ENCODE results near the gene ZNF254. TPM values are rescaled to one million over a fixed set of nuclear protein-coding genes. Genes with fewer than 3 reads are reported as not detected.
"Not testable (repeated sequence)": the region's sequence is repeated elsewhere in the genome, so short reads cannot be mapped to it uniquely, and the experiment has no call there.

Gene ZNF254
- total RNA-seq, 2 donors from 2014 or later = 9.1 to 15.2 TPM

DNA sequence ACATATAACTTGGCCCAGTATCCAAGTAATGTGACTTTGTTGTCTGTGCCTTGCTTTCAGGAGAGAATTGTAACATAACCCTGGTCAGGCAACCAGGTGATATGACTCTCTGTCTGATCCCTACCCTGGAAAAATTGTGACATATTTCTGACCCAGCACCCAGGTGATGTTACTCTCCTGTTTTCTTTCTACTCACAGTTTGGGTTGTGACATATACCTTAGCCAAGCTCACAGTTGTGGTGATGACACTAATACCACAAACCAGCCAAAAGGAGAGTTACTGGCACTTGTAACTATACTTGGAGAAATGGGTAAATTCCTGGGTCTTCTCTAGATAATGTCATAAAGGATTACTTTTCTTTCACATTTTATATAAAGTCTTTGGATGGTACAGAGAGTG is 14.3 kb upstream of the ZNF254 start:
- H3K4me3 ChIP-seq = no peak overlapping the region
- H3K27ac ChIP-seq = no peak overlapping the region
- no peaks in the 10 kb centered on the region for H3K4me1 ChIP-seq
- H3K36me3 ChIP-seq = peaks cover 12% of the 10 kb centered on the region
- H3K27me3 ChIP-seq = no peaks in the 10 kb centered on the region
- DNase-seq (ENCODE audit: low spot score) = no peak
- no peaks in the 10 kb centered on the region for H3K9me3 ChIP-seq
- no peak for TF ChIP-seq CTCF (IDR thresholded peaks at IDR 0.05)

DNA sequence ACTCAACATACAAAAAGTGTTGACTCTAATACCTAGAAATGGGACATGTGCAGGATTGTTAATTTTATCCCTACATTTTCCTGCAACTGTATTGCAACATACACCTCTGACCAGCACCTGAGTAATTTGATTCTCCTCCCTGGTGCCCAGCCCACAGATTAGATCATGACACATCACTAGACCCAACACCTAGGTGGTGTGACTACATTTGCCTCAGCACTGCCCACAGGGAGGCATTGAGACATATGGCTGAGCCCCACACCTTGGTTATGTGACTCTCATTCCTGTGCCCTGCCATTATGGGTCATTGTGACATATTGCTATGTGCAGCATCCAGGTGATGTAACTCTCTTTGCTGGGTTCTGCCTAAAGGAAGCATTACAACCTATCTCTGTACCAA is 13.2 kb upstream of the ZNF254 start:
- DNase-seq (ENCODE audit: low spot score) = no peak
- Histone ChIP-seq H3K27me3 (no peaks in the 10 kb centered on the region), H3K36me3 (peaks cover 1% of the 10 kb centered on the region), H3K4me1 (no peaks in the 10 kb centered on the region), H3K9me3 (no peaks in the 10 kb centered on the region), H3K27ac (no peak overlapping the region), H3K4me3 (no peak overlapping the region)
- TF ChIP-seq CTCF (IDR thresholded peaks at IDR 0.05) = no peak

DNA sequence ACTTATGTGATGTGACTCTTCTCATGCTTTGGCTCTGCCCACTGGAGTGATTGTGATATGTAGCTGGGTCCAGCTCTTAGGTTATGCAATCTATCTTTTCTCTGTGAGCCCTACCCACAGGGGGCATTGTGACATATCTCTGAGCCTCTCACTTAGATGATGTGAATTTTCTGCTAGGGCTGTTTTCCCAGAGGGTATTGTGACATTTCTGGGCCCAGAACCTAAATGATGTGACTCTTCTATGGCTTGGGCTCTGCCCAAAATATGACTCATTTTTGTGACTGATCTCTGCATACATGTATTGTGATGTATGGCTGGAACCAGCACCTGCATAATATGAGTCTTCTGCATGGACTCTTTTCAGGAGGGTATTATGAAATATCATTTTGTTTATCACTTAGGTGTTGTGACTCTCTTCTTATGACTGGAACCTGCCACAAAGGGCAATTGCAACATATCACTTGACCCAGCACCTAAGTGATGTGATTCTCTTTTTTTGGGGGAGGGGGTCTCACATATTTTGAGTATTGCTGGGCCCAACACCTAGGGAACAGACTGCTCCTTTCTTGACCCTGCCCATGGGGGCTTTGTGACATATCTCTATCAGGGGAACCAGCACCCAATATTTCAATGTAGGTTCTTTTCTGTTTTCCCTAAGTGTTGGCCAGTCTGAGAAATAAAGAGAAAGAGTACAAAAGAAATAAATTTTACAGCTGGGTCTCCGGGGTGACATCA is 12.1 kb upstream of the ZNF254 start:
- TF ChIP-seq CTCF (IDR thresholded peaks at IDR 0.05) = no peak
- Histone ChIP-seq H3K9me3 (no peaks in the 10 kb centered on the region), H3K4me3 (no peak overlapping the region), H3K36me3 (no peaks in the 10 kb centered on the region), H3K27me3 (no peaks in the 10 kb centered on the region), H3K27ac (no peak overlapping the region), H3K4me1 (no peaks in the 10 kb centered on the region)
- DNase-seq (ENCODE audit: low spot score) = no peak

GRCh38 chr19:24075530-24075929 is 11.5 kb upstream of the ZNF254 start:
- H3K9me3 ChIP-seq, H3K36me3 ChIP-seq, H3K27ac ChIP-seq, H3K27me3 ChIP-seq, H3K4me3 ChIP-seq, H3K4me1 ChIP-seq: not testable (repeated sequence)
- DNase-seq (ENCODE audit: low spot score) = peak; percentile 9

GRCh38 chr19:24078680-24079079 is 8.3 kb upstream of the ZNF254 start:
- peak; percentile 21 for DNase-seq (ENCODE audit: low spot score)
- no peak for TF ChIP-seq CTCF (IDR thresholded peaks at IDR 0.05)
- no peak overlapping the region for H3K4me3 ChIP-seq
- no peaks in the 10 kb centered on the region for H3K4me1 ChIP-seq
- no peak overlapping the region for H3K27ac ChIP-seq
- H3K27me3 ChIP-seq = no peaks in the 10 kb centered on the region
- H3K9me3 ChIP-seq = no peaks in the 10 kb centered on the region
- H3K36me3 ChIP-seq = no peaks in the 10 kb centered on the region

DNA sequence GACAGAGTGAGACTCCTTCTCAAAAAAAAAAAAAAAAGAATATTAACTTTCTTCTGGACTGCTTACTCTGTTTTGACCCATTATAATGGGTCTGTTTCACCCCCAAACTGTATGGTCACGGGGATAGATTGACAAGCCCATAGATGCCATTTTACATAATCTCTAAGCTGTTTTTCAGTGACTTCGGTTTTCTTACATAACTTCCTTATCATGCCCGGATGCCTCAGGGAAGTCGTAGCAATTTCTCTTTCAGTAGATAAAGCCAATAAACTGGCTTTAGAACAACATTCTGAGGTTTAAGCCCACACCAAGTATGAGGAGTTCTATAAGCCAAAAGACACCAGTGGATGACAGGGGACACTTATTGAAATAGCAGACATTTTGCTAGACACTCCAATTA is 5.9 kb upstream of the ZNF254 start:
- no peak for DNase-seq (ENCODE audit: low spot score)
- H3K4me3 ChIP-seq = no peak overlapping the region
- no peaks in the 10 kb centered on the region for H3K4me1 ChIP-seq
- H3K9me3 ChIP-seq = no peaks in the 10 kb centered on the region
- TF ChIP-seq CTCF (IDR thresholded peaks at IDR 0.05) = no peak
- no peaks in the 10 kb centered on the region for H3K27me3 ChIP-seq
- H3K36me3 ChIP-seq = no peaks in the 10 kb centered on the region
- H3K27ac ChIP-seq = no peak overlapping the region
